OCI-LY7 (cell line): ENCODE data around the gene SYNE3. TPM values are rescaled to one million over a fixed set of nuclear protein-coding genes. Genes with fewer than 3 reads are reported as not detected.
A peak's percentile ranks its signal among the peaks of the same experiment; 100 is the strongest.

Experiments used
- BruUV-seq: library from RNA; stranded (reverse); fragments of 400-500 nt; replicated peaks from 2 replicates; lab custom pipeline; 2021; lab: Mats Ljungman, UMichigan
- CTCF ChIA-PET: fragments of 300-600 bp; sonication (Branson Sonifier 250); formaldehyde crosslinking; loops from one replicate; lab custom pipeline; 2022; ENCODE audit warnings: antibody characterized with exemption; ENCODE audit not compliant: unreplicated experiment; lab: Charles Lee
- POLR2A ChIA-PET: fragments of 300-600 bp; sonication (Branson Sonifier 250); formaldehyde crosslinking; loops from one replicate; lab custom pipeline; 2022; ENCODE audit warnings: antibody characterized with exemption; lab: Charles Lee
- DNase-seq: peaks from one replicate; pipeline ENCODE4 v3.0.0-alpha.2; 2015; ENCODE audit warnings: low spot score
- H2AFZ ChIP-seq: fragments of 200-600 bp; sonication (generic), shearing (Covaris generic); 2 replicates; pipeline ENCODE4 v1.6.1; 2014; ENCODE audit warnings: mild to moderate bottlenecking, antibody characterized with exemption, low read length, moderate library complexity
- H3K27ac ChIP-seq: fragments of 200-600 bp; sonication (generic); 2 replicates; pipeline ENCODE4 v1.5.1; 2014; ENCODE audit warnings: mixed run types, low read depth, mild to moderate bottlenecking, moderate library complexity, low read length, inconsistent platforms; ENCODE audit not compliant: poor library complexity, severe bottlenecking
- H3K36me3 ChIP-seq: fragments of 200-600 bp; sonication (generic); 2 replicates; pipeline ENCODE4 v1.6.1; 2014; ENCODE audit warnings: mild to moderate bottlenecking, antibody characterized with exemption, low read length, moderate library complexity, mixed read lengths; ENCODE audit not compliant: insufficient read depth
- H3K4me1 ChIP-seq: fragments of 200-600 bp; sonication (generic); 2 replicates; pipeline ENCODE4 v1.5.1; 2014; ENCODE audit warnings: mild to moderate bottlenecking, low read length; ENCODE audit not compliant: insufficient read depth, poor library complexity, severe bottlenecking
- H3K4me2 ChIP-seq: fragments of 200-600 bp; sonication (generic); 2 replicates; pipeline ENCODE4 v1.6.1; 2014; ENCODE audit warnings: mild to moderate bottlenecking, low read length
- H3K4me3 ChIP-seq: fragments of 200-600 bp; sonication (generic); 2 replicates; pipeline ENCODE4 v1.5.1; 2014; ENCODE audit warnings: mild to moderate bottlenecking, low read depth, low read length; ENCODE audit not compliant: poor library complexity, severe bottlenecking
- H3K79me2 ChIP-seq: fragments of 200-600 bp; sonication (generic); 2 replicates; pipeline ENCODE4 v1.6.1; 2016; ENCODE audit warnings: low read depth, mild to moderate bottlenecking, low read length, moderate library complexity, mixed read lengths; ENCODE audit not compliant: insufficient read depth
- H3K9me2 ChIP-seq: fragments of 200-600 bp; sonication (generic); 2 replicates; pipeline ENCODE4 v1.6.1; 2016; ENCODE audit warnings: mild to moderate bottlenecking, low read length, mixed read lengths; ENCODE audit not compliant: insufficient read depth
- H3K9me3 ChIP-seq: fragments of 200-600 bp; sonication (generic); 2 replicates; pipeline ENCODE4 v1.6.1; 2014; ENCODE audit warnings: mild to moderate bottlenecking, mixed run types, low read length, mixed read lengths
- H4K20me1 ChIP-seq: fragments of 200-600 bp; sonication (generic); 2 replicates; pipeline ENCODE4 v1.6.1; 2014; ENCODE audit warnings: mild to moderate bottlenecking, antibody characterized with exemption, low read length, moderate library complexity, mixed read lengths; ENCODE audit not compliant: insufficient read depth
- CTCF ChIP-seq: fragments of 200-600 bp; sonication (generic); conservative IDR thresholded peaks from 2 replicates; pipeline ENCODE4 v1.5.1; 2014; ENCODE audit warnings: mild to moderate bottlenecking, antibody characterized with exemption, low read length, moderate library complexity, mixed read lengths
- EZH2phosphoT487 ChIP-seq: fragments of 200-600 bp; sonication (generic); IDR thresholded peaks from 2 replicates; pipeline ENCODE4 v1.6.1; 2018; ENCODE audit warnings: low read depth, borderline replicate concordance, mild to moderate bottlenecking, mixed run types, antibody characterized with exemption, low read length, moderate library complexity, mixed read lengths
- intact Hi-C: fragments of 100-400 bp; cut with micrococcal nuclease; formaldehyde crosslinking; loops from one replicate; pipeline ENCODE4 v1.10.0; 2022; ENCODE audit not compliant: unreplicated experiment
- total RNA-seq, 2 experiments: library from RNA; depleted of rRNA in 1 of 2; stranded (reverse); fragments of >200 nt in 1 of 2; shearing (Covaris generic) in 1 of 2; gene quantifications; 2 replicates each; pipeline ENCODE4 v1.2.3, GENCODE V29; 2014 to 2022

SYNE3 gene
- total RNA-seq, 2 experiments from 2014 or later = 0.60 to 4.1 TPM

GRCh38 chr14:95518045-95518751 lies 1.7 kb upstream of the SYNE3 start:
- Histone ChIP-seq H3K4me1 (peaks cover 57% of the 10 kb centered on the region), H3K36me3 (no peaks in the 10 kb centered on the region), H3K27ac (peak overlapping the region; percentile 26), H3K9me3 (no peaks in the 10 kb centered on the region), H2AFZ (peak overlapping the region; percentile 33; the same call in 1 of the 2 replicates), H3K4me3 (peak overlapping the region; percentile 7), H3K4me2 (peak overlapping the region; percentile 45), H4K20me1 (no peaks in the 10 kb centered on the region), H3K9me2 (no peaks in the 10 kb centered on the region), H3K79me2 (no peaks in the 10 kb centered on the region)
- DNase-seq = no peak
- ChIA-PET CTCF (interaction anchor here (0.7 to 1.5 kb wide), 6 partner anchors 9 to 76 kb away, joined by 3 to 10 read pairs (median 4); no protein-coding TSS in a partner anchor), POLR2A (interaction anchor here (0.5 to 1.4 kb wide), 13 partner anchors 9 to 195 kb away, joined by 3 to 6 read pairs (median 3); no protein-coding TSS in a partner anchor)
- intact Hi-C loops = no loop called here
- TF ChIP-seq EZH2phosphoT487 (no peak), CTCF (no peak)
- BruUV-seq = no TSS peak

- Histone ChIP-seq H3K9me3 (no peaks in the 10 kb centered on the region), H3K4me3 (peak overlapping the region; percentile 64), H4K20me1 (no peaks in the 10 kb centered on the region), H3K79me2 (no peaks in the 10 kb centered on the region), H3K36me3 (no peaks in the 10 kb centered on the region), H3K4me1 (peaks cover 57% of the 10 kb centered on the region), H2AFZ (peak overlapping the region; percentile 67; the same call in 1 of the 2 replicates), H3K9me2 (no peaks in the 10 kb centered on the region), H3K27ac (no peak overlapping the region), H3K4me2 (peak overlapping the region; percentile 62)
- ChIA-PET CTCF (interaction anchor here (0.6 to 1.3 kb wide), 3 partner anchors 70 to 73 kb away, joined by 3 to 6 read pairs (median 4); no protein-coding TSS in a partner anchor), POLR2A (interaction anchor here (0.5 to 4.3 kb wide), 9 partner anchors 12 to 78 kb away, joined by 3 to 30 read pairs (median 4); no protein-coding TSS in a partner anchor)
- intact Hi-C loops = loop anchor here (1.0 to 2.0 kb wide), 2 partner anchors 18 to 53 kb away; no protein-coding TSS in a partner anchor
- TF ChIP-seq CTCF (peak; percentile 71), EZH2phosphoT487 (no peak)
- no TSS peak for BruUV-seq
- DNase-seq = peak; percentile 88
Observed at GRCh38 chr14:95515596-95516552, 576 bp downstream of the SYNE3 start.
